Stimulated activated CD4-positive, alpha-beta T cell treated with anti-CD3 and anti-CD28 coated beads, Interleukin-1b, Interleukin-23, amount 100 ng/mL, for 48 hours (primary cell): ENCODE data around the gene EDN3.

Source experiments
- DNase-seq: peaks from one replicate; pipeline ENCODE4 v3.0.0-alpha.2; 2020

EDN3 gene

GRCh38 chr20:59300333-59301081, at the start of gene EDN3:
TSS of gene EDN3 (plus strand) at chr20:59300611. CDS start at chr20:59300813, 202 bp downstream.
- DNase-seq: no peak

- no peak for DNase-seq
Measured at GRCh38 chr20:59253325-59253724, 47.1 kb upstream of the EDN3 start.

- peak; percentile 32 for DNase-seq
Measured at GRCh38 chr20:59253779-59254319, 46.6 kb upstream of the EDN3 start.

- DNase-seq: no peak
Measured at GRCh38 chr20:59255256-59255655, 45.2 kb upstream of the EDN3 start.

GRCh38 chr20:59258221-59258621, 42.2 kb upstream of the EDN3 start:
- no peak for DNase-seq

GRCh38 chr20:59259946-59260345, 40.5 kb upstream of the EDN3 start:
- DNase-seq: no peak

GRCh38 chr20:59265298-59265697, 35.1 kb upstream of the EDN3 start:
- DNase-seq: no peak

GRCh38 chr20:59268870-59269269, 31.5 kb upstream of the EDN3 start:
- no peak for DNase-seq

GRCh38 chr20:59269411-59270025, 30.9 kb upstream of the EDN3 start:
- no peak for DNase-seq

GRCh38 chr20:59270380-59270779, 30.0 kb upstream of the EDN3 start:
- no peak for DNase-seq

GRCh38 chr20:59273739-59274357, 26.6 kb upstream of the EDN3 start:
- no peak for DNase-seq

GRCh38 chr20:59276938-59277337, 23.5 kb upstream of the EDN3 start:
- DNase-seq: no peak

GRCh38 chr20:59284470-59284869, 15.9 kb upstream of the EDN3 start:
- no peak for DNase-seq

GRCh38 chr20:59289994-59290393, 10.4 kb upstream of the EDN3 start:
- DNase-seq: no peak

GRCh38 chr20:59291740-59292383, 8.5 kb upstream of the EDN3 start:
- no peak for DNase-seq

- DNase-seq: no peak
Measured at GRCh38 chr20:59295531-59295930, 4.9 kb upstream of the EDN3 start.

GRCh38 chr20:59297686-59298085, 2.7 kb upstream of the EDN3 start:
- DNase-seq: no peak

- no peak for DNase-seq
Measured at GRCh38 chr20:59299945-59300332, 472 bp upstream of the EDN3 start.

- DNase-seq: no peak
Measured at GRCh38 chr20:59301343-59302007, 1.1 kb downstream of the EDN3 start.

GRCh38 chr20:59305908-59306655, 5.7 kb downstream of the EDN3 start:
- no peak for DNase-seq

GRCh38 chr20:59307270-59307669, 6.9 kb downstream of the EDN3 start:
- no peak for DNase-seq
